PC-9 (cell line): Measurements from ENCODE around the gene MAT2A. TPM values are rescaled to one million over a fixed set of nuclear protein-coding genes. Genes with fewer than 3 reads are reported as not detected.

Experiments used
- BruUV-seq: library from RNA; stranded (reverse); fragments of 400-500 nt; replicated peaks from 2 replicates; lab custom pipeline; 2021; lab: Mats Ljungman, UMichigan
- CTCF ChIA-PET: fragments of 300-600 bp; sonication (Branson Sonifier 250); formaldehyde crosslinking; loops from one replicate; lab custom pipeline; 2022; ENCODE audit warnings: antibody characterized with exemption; lab: Charles Lee
- POLR2A ChIA-PET: fragments of 300-600 bp; sonication (Branson Sonifier 250); formaldehyde crosslinking; loops from one replicate; lab custom pipeline; 2022; ENCODE audit warnings: antibody characterized with exemption; ENCODE audit not compliant: unreplicated experiment; lab: Charles Lee
- DNase-seq, 2 experiments: peaks; one replicate each; pipeline versions ENCODE4 v3.0.0 to v3.0.0-alpha.2; 2015 to 2022; ENCODE audit warnings: mixed read lengths in 1 of 2
- H2AFZ ChIP-seq: fragments of 200-600 bp; sonication (generic); 2 replicates; pipeline ENCODE4 v1.8.1; 2017; ENCODE audit warnings: antibody characterized with exemption
- H3F3A ChIP-seq: fragments of 200-600 bp; sonication (generic); 2 replicates; pipeline ENCODE4 v1.8.1; 2017; ENCODE audit warnings: antibody characterized with exemption, mild to moderate bottlenecking, low read depth; ENCODE audit not compliant: insufficient read depth
- H3K27ac ChIP-seq: fragments of 200-600 bp; sonication (generic); 2 replicates; pipeline ENCODE4 v1.6.1; 2016; ENCODE audit warnings: mixed run types
- H3K27me3 ChIP-seq: fragments of 200-600 bp; sonication (generic); 2 replicates; pipeline ENCODE4 v1.6.1; 2016; ENCODE audit warnings: low read depth, mixed run types; ENCODE audit not compliant: insufficient read depth
- H3K36me3 ChIP-seq: fragments of 200-600 bp; sonication (generic); 2 replicates; pipeline ENCODE4 v1.6.1; 2016; ENCODE audit warnings: low read depth, mixed run types
- H3K4me1 ChIP-seq: fragments of 200-600 bp; sonication (generic); replicated peaks from 2 replicates; pipeline ENCODE4 v1.6.1; 2016; ENCODE audit warnings: mixed run types; ENCODE audit not compliant: insufficient read depth
- H3K4me2 ChIP-seq: fragments of 200-600 bp; sonication (generic); 2 replicates; pipeline ENCODE4 v1.6.1; 2017; ENCODE audit warnings: mixed run types
- H3K4me3 ChIP-seq: fragments of 200-600 bp; sonication (generic); 2 replicates; pipeline ENCODE4 v1.6.1; 2016; ENCODE audit warnings: mixed run types
- H3K79me2 ChIP-seq: fragments of 200-600 bp; sonication (generic); 2 replicates; pipeline ENCODE4 v1.6.1; 2017; ENCODE audit warnings: low read depth, mixed run types
- H3K9me2 ChIP-seq: fragments of 200-600 bp; sonication (generic); 2 replicates; pipeline ENCODE4 v1.8.1; 2017; ENCODE audit warnings: mild to moderate bottlenecking; ENCODE audit not compliant: insufficient read depth
- H3K9me3 ChIP-seq: fragments of 200-600 bp; sonication (generic); 2 replicates; pipeline ENCODE4 v1.8.1; 2016; ENCODE audit warnings: low read depth; ENCODE audit not compliant: insufficient read depth
- H4K20me1 ChIP-seq: fragments of 200-600 bp; sonication (generic); 2 replicates; pipeline ENCODE4 v1.8.1; 2017; ENCODE audit not compliant: insufficient read depth
- EZH2 ChIP-seq: fragments of 200-600 bp; sonication (generic); IDR thresholded peaks from 2 replicates; pipeline ENCODE4 v1.8.0; 2017; ENCODE audit warnings: antibody characterized with exemption, low read depth
- intact Hi-C: fragments of 100-400 bp; cut with micrococcal nuclease; formaldehyde crosslinking; loops from one replicate; pipeline ENCODE4 v1.10.0; 2022; ENCODE audit not compliant: unreplicated experiment
- total RNA-seq: library from RNA; stranded (reverse); gene quantifications from 2 replicates; pipeline ENCODE4 v1.2.3, GENCODE V29; 2021
- TF ChIP-seq, protein P1 (sequence below): fragments of 200-600 bp; sonication (generic); conservative IDR thresholded peaks from 2 replicates; pipeline ENCODE4 v1.6.1; 2017; ENCODE audit warnings: mixed run types, antibody characterized with exemption, mild to moderate bottlenecking, moderate library complexity

MAT2A gene
- total RNA-seq, 1 experiment from 2014 or later: 206 TPM

DNA sequence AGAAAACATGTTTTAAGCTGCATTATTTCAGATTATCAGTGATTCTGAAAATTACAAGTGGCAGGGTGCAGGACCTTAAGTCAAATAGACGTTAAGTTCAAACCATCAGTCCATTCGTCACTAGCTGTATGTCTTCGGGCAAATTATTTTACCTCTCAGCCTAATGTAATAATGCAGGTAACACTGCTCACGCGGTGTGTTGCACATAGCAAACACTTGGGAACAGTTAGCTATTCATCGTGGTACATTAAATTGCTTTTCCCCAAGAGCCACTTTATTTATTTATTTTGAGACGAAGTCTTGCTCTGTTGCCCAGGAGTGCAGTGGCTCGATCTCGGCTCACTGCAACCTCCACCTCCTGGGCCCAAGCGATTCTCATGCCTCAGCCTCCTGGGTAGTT is 10.1 kb downstream of the MAT2A start:
- Histone ChIP-seq H3K79me2 (no peaks in the 10 kb centered on the region), H2AFZ (no peak overlapping the region), H3F3A (peaks cover 58% of the 10 kb centered on the region), H3K9me2 (no peaks in the 10 kb centered on the region), H3K27ac (no peak overlapping the region), H3K4me2 (no peak overlapping the region), H3K36me3 (peaks cover 18% of the 10 kb centered on the region; the same call in 1 of the 2 replicates), H3K9me3 (no peaks in the 10 kb centered on the region), H3K4me3 (no peak overlapping the region), H4K20me1 (peaks cover 22% of the 10 kb centered on the region), H3K27me3 (no peaks in the 10 kb centered on the region), H3K4me1 (no peaks in the 10 kb centered on the region)
- no peak for DNase-seq
- intact Hi-C loops: no loop called here
- TF ChIP-seq, protein P1, sequence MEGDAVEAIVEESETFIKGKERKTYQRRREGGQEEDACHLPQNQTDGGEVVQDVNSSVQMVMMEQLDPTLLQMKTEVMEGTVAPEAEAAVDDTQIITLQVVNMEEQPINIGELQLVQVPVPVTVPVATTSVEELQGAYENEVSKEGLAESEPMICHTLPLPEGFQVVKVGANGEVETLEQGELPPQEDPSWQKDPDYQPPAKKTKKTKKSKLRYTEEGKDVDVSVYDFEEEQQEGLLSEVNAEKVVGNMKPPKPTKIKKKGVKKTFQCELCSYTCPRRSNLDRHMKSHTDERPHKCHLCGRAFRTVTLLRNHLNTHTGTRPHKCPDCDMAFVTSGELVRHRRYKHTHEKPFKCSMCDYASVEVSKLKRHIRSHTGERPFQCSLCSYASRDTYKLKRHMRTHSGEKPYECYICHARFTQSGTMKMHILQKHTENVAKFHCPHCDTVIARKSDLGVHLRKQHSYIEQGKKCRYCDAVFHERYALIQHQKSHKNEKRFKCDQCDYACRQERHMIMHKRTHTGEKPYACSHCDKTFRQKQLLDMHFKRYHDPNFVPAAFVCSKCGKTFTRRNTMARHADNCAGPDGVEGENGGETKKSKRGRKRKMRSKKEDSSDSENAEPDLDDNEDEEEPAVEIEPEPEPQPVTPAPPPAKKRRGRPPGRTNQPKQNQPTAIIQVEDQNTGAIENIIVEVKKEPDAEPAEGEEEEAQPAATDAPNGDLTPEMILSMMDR: no peak
- TF ChIP-seq EZH2: no peak
- ChIA-PET CTCF (interaction anchor here (0.6 to 0.7 kb wide), 2 partner anchors 45 to 195 kb away, joined by 3 read pairs; partner anchors contain the start of genes ELMOD3 and RETSAT), POLR2A (interaction anchor here (0.6 kb wide), 1 partner anchor 130 kb away, joined by 9 read pairs; the partner anchor contains the start of gene SH2D6)
- BruUV-seq: no TSS peak

DNA sequence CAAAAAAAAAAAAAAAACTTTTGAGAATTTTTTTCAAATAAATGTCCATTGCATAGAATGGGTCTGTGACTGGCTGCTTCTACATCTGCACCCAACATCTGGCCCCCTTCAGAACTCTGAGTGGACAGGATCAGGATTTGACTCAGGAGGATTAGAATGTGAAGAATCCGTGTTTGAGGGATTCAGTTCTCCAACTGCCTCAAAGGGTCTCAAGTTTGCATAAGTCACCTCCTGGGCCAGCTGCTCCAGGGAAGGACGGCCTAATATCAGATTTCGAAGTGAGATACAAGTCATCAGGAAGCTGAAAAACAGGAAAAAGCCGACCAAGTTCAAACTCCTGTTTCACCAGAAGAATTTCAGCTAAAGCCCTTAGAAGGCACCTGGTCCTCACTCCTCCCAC is 10.9 kb downstream of the MAT2A start:
- no TSS peak for BruUV-seq
- Histone ChIP-seq H3K9me2 (no peaks in the 10 kb centered on the region), H3F3A (peaks cover 51% of the 10 kb centered on the region), H3K4me1 (no peaks in the 10 kb centered on the region), H3K79me2 (no peaks in the 10 kb centered on the region), H3K27me3 (no peaks in the 10 kb centered on the region), H3K4me3 (no peak overlapping the region), H3K9me3 (no peaks in the 10 kb centered on the region), H2AFZ (no peak overlapping the region), H3K4me2 (no peak overlapping the region), H3K36me3 (0 out of 2 replicates have a peak, but pooled peaks cover 11% of the 10 kb centered on the region), H4K20me1 (peaks cover 15% of the 10 kb centered on the region), H3K27ac (no peak overlapping the region)
- intact Hi-C loops: loop anchor here (5.0 kb wide), 2 partner anchors 223 to 248 kb away; partner anchors contain the start of gene TGOLN2
- TF ChIP-seq, protein P1: no peak
- TF ChIP-seq EZH2: no peak
- ChIA-PET CTCF (interaction anchor here (0.6 kb wide), 1 partner anchor 45 kb away, joined by 3 read pairs; no protein-coding TSS in a partner anchor), POLR2A (interaction anchor here (0.6 kb wide), 2 partner anchors 11 to 14 kb away, joined by 4 to 5 read pairs; partner anchors contain the start of gene MAT2A)
- DNase-seq: peak in 1 of 2 experiments; percentile 42

DNA sequence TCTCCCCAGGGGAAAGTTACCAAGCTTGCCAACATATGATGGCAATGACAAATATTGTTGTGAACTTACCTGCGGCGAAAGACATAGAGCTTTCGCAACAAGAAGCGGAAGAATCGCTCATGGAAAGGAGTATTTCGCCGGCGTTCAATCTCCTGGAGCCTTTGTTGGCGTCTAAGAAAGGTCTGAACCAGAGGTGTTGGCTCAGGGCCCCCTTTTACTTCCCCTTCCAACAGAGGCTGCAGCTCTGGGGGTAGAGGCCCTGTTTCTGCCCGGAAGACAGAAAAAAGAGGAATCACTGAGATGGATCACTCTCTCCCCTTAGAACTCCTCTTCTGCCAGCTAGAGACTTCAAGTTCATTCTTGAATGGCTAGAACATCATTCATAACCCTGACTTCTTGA is 11.5 kb downstream of the MAT2A start:
- Histone ChIP-seq H3K9me2 (no peaks in the 10 kb centered on the region), H2AFZ (no peak overlapping the region), H3K4me2 (no peak overlapping the region), H3K4me3 (no peak overlapping the region), H3K36me3 (0 out of 2 replicates have a peak, but pooled peaks cover 6% of the 10 kb centered on the region), H4K20me1 (peaks cover 8% of the 10 kb centered on the region), H3F3A (peaks cover 44% of the 10 kb centered on the region), H3K4me1 (no peaks in the 10 kb centered on the region), H3K27me3 (no peaks in the 10 kb centered on the region), H3K27ac (no peak overlapping the region), H3K79me2 (no peaks in the 10 kb centered on the region), H3K9me3 (no peaks in the 10 kb centered on the region)
- intact Hi-C loops: loop anchor here (5.0 kb wide), 2 partner anchors 223 to 248 kb away; partner anchors contain the start of gene TGOLN2
- DNase-seq: no peak
- ChIA-PET POLR2A (interaction anchor here (0.6 kb wide), 2 partner anchors 12 to 190 kb away, joined by 3 to 5 read pairs; partner anchors contain the start of gene MAT2A), CTCF (no interaction called here)
- no TSS peak for BruUV-seq
- TF ChIP-seq, protein P1: no peak
- no peak for TF ChIP-seq EZH2
